T-cell (primary cell): ENCODE results near the gene LRRC9. TPM values are rescaled to one million over a fixed set of nuclear protein-coding genes. Genes with fewer than 3 reads are reported as not detected.

ENCODE experiments used
- ATAC-seq, 4 experiments: fragments of 200-7000 bp in 3 of 4; fragments of 150-1000 bp in 1 of 4; cut with Tn5 transposase; replicated peaks in 1 of 4; 1 replicate in 3 of 4; 2 replicates in 1 of 4; pipeline ENCODE4 v1.10.0; 2021; ENCODE audit warnings: moderate library complexity in 3 of 4, mild to moderate bottlenecking in 2 of 4, moderate number of reproducible peaks in 1 of 4
- CTCF ChIA-PET, 2 donors: fragments of 300-600 bp; sonication (Branson Sonifier 250); formaldehyde crosslinking; loops; one replicate each; lab custom pipeline; 2022; ENCODE audit warnings: antibody characterized with exemption in 2 of 2; lab: Charles Lee
- POLR2A ChIA-PET, 2 donors: fragments of 300-600 bp; sonication (Branson Sonifier 250); formaldehyde crosslinking; loops; one replicate each; lab custom pipeline; 2022; ENCODE audit warnings: antibody characterized with exemption in 2 of 2; lab: Charles Lee
- DNase-seq, 35 experiments: peaks; one replicate each; pipeline versions ENCODE4 v3.0.0 to v3.0.0-alpha.2; 2013 to 2023
- H3K27ac ChIP-seq: one replicate; pipeline ENCODE4 v1.5.1; 2013; ENCODE audit warnings: low read length
- H3K27me3 ChIP-seq, 2 experiments: replicated peaks in 1 of 2; 1 replicate in 1 of 2; 2 replicates in 1 of 2; pipeline versions ENCODE4 v1.6.1 to v1.7.0; 2013; ENCODE audit warnings: low read length in 1 of 2, mixed read lengths in 1 of 2; ENCODE audit not compliant: control insufficient read depth in 2 of 2, insufficient read depth in 2 of 2; ENCODE audit errors: extremely low read depth in 1 of 2
- H3K36me3 ChIP-seq, 2 donors: 1 replicate in 1 of 2; 2 replicates in 1 of 2; pipeline versions ENCODE4 v1.6.1 to v1.7.0; 2013; ENCODE audit warnings: low read length in 1 of 2; ENCODE audit not compliant: control insufficient read depth in 2 of 2, insufficient read depth in 1 of 2; ENCODE audit errors: extremely low read depth in 1 of 2
- H3K4me1 ChIP-seq, 2 experiments: 1 replicate in 1 of 2; 2 replicates in 1 of 2; pipeline versions ENCODE4 v1.6.1 to v1.7.0; 2013; ENCODE audit warnings: low read length in 2 of 2, mixed read lengths in 1 of 2; ENCODE audit not compliant: insufficient read depth in 2 of 2, control insufficient read depth in 1 of 2; ENCODE audit errors: extremely low read depth in 1 of 2
- H3K4me3 ChIP-seq, 2 donors: 1 replicate in 1 of 2; 2 replicates in 1 of 2; pipeline versions ENCODE4 v1.5.1 to v1.7.0; 2013; ENCODE audit warnings: mild to moderate bottlenecking in 2 of 2, low read length in 1 of 2, moderate library complexity in 1 of 2; ENCODE audit not compliant: control insufficient read depth in 1 of 2; ENCODE audit errors: extremely low read depth in 1 of 2
- H3K9me3 ChIP-seq: 2 replicates; pipeline ENCODE4 v1.7.0; 2013
- H3K27ac Mint-ChIP-seq, 2 donors: one replicate each; pipeline ENCODE4 v1.8.0; 2020 to 2021; ENCODE audit warnings: mild to moderate bottlenecking in 2 of 2, mixed read lengths in 2 of 2
- H3K27me3 Mint-ChIP-seq, 2 donors: one replicate each; pipeline ENCODE4 v1.8.0; 2021 to 2022; ENCODE audit warnings: mixed read lengths in 2 of 2
- H3K36me3 Mint-ChIP-seq: one replicate; pipeline ENCODE4 v1.8.0; 2021; ENCODE audit warnings: mixed read lengths
- H3K4me1 Mint-ChIP-seq, 3 donors: one replicate each; pipeline ENCODE4 v1.8.0; 2020 to 2022; ENCODE audit warnings: mixed read lengths in 3 of 3, mild to moderate bottlenecking in 1 of 3
- H3K4me3 Mint-ChIP-seq, 3 donors: one replicate each; pipeline ENCODE4 v1.8.0; 2020 to 2022; ENCODE audit warnings: mild to moderate bottlenecking in 3 of 3, mixed read lengths in 3 of 3, moderate library complexity in 3 of 3
- H3K9me3 Mint-ChIP-seq, 3 donors: one replicate each; pipeline ENCODE4 v1.8.0; 2020 to 2022; ENCODE audit warnings: mixed read lengths in 3 of 3
- WGBS: methylation state at CpG from one replicate; pipeline ENCODE4 v1.1.5; 2013; ENCODE audit warnings: missing lambda C conversion rate; ENCODE audit not compliant: insufficient coverage; 5-methylcytosine and 5-hydroxymethylcytosine counted together
- total RNA-seq, 35 experiments: library from RNA in 6 of 35; stranded (reverse) in 6 of 35; fragments of 120-200 nt in 1 of 35; gene quantifications; one replicate each; pipeline versions ENCODE4 v1.2.1 to v1.2.4 and lab custom pipeline; 2013 to 2026

The LRRC9 gene
- total RNA-seq, 5 donors from 2014 or later (not counting 1 experiment from before 2014, with no cell fraction given): not detected

- Mint-ChIP-seq H3K27me3 (no peaks in the 10 kb centered on the region), H3K4me3 (no peak overlapping the region), H3K4me1 (peaks cover 30 to 50% (median 42%) of the 10 kb centered on the region in 3 donors), H3K36me3 (peaks cover 36% of the 10 kb centered on the region), H3K9me3 (no peaks in the 10 kb centered on the region), H3K27ac (peak overlapping the region in 1 of 2 donors; percentile 18)
- Histone ChIP-seq H3K9me3 (no peaks in the 10 kb centered on the region), H3K4me3 (no peak overlapping the region), H3K36me3 (peaks cover 0 to 13% of the 10 kb centered on the region in 2 donors), H3K27ac (no peak overlapping the region), H3K27me3 (no peaks in the 10 kb centered on the region), H3K4me1 (no peaks in the 10 kb centered on the region)
- WGBS: 100% methylated on average over 1 of the region's 2 CpGs
- DNase-seq (no peak), ATAC-seq (no peak)
- ChIA-PET CTCF (interaction anchor here in 1 of 2 donors (0.6 kb wide), 2 partner anchors 17 to 525 kb away, joined by 4 to 7 read pairs; no protein-coding TSS in a partner anchor), POLR2A (interaction anchor here in 1 of 2 donors (0.6 kb wide), 1 partner anchor 88 kb away, joined by 3 read pairs; no protein-coding TSS in a partner anchor)
Measured at GRCh38 chr14:60106339-60106738, 186.4 kb downstream of the LRRC9 start.

- CTCF ChIA-PET: no interaction called here
- no peak overlapping the region for H3K4me3 Mint-ChIP-seq
Measured at GRCh38 chr14:60107477-60107876, 187.5 kb downstream of the LRRC9 start.

GRCh38 chr14:60111732-60112131 lies 191.8 kb downstream of the LRRC9 start:
- Histone ChIP-seq H3K9me3 (no peaks in the 10 kb centered on the region), H3K27ac (no peak overlapping the region), H3K36me3 (peaks cover 0 to 28% of the 10 kb centered on the region in 2 donors), H3K4me1 (no peaks in the 10 kb centered on the region), H3K4me3 (no peak overlapping the region), H3K27me3 (no peaks in the 10 kb centered on the region)
- H3K27ac Mint-ChIP-seq: no peak overlapping the region
- no CpG with 5 or more reads among the region's 2 CpGs for WGBS
- no peaks in the 10 kb centered on the region for H3K27me3 Mint-ChIP-seq
- no peak overlapping the region for H3K4me3 Mint-ChIP-seq
- no peak for ATAC-seq
- peaks cover 19 to 28% (median 25%) of the 10 kb centered on the region in 3 donors for H3K4me1 Mint-ChIP-seq
- CTCF ChIA-PET: no interaction called here
- H3K36me3 Mint-ChIP-seq: peaks cover 53% of the 10 kb centered on the region
- H3K9me3 Mint-ChIP-seq: no peaks in the 10 kb centered on the region
- DNase-seq: no peak
- POLR2A ChIA-PET: no interaction called here

More at GRCh38 chr14:60107477-60107876, 187.5 kb downstream of the LRRC9 start:
- Mint-ChIP-seq H3K27me3 (no peaks in the 10 kb centered on the region), H3K4me1 (peaks cover 30 to 41% (median 36%) of the 10 kb centered on the region in 3 donors), H3K9me3 (no peaks in the 10 kb centered on the region), H3K27ac (no peak overlapping the region), H3K36me3 (peaks cover 38% of the 10 kb centered on the region)
- Histone ChIP-seq H3K9me3 (no peaks in the 10 kb centered on the region), H3K27ac (no peak overlapping the region), H3K36me3 (peaks cover 0 to 13% of the 10 kb centered on the region in 2 donors), H3K4me1 (no peaks in the 10 kb centered on the region), H3K4me3 (no peak overlapping the region), H3K27me3 (no peaks in the 10 kb centered on the region)
- POLR2A ChIA-PET: no interaction called here
- ATAC-seq: no peak
- DNase-seq: no peak
- no CpG with 5 or more reads among the region's 4 CpGs for WGBS

Other genes with a start within 250 kb of the LRRC9 start
- under 1 TPM in 1 of 5 donors, not detected in 4; 0.25 TPM for gene RTN1, start 49.4 kb upstream of the LRRC9 start, total RNA-seq
- 10 to 100 TPM; 36.4 to 50.4 (median 47.4) TPM for gene PCNX4, start 171.8 kb downstream of the LRRC9 start, total RNA-seq
- gene DHRS7, start 245.3 kb downstream of the LRRC9 start, total RNA-seq: 10 to 100 TPM; 37.1 to 66.9 (median 54.0) TPM